Fibroblast of skin of right quadriceps (primary cell): ENCODE results near the gene TMEM221.

ENCODE experiments used
- DNase-seq: peaks from one replicate; pipeline ENCODE4 v3.0.0-alpha.2; 2013

Gene TMEM221

DNA sequence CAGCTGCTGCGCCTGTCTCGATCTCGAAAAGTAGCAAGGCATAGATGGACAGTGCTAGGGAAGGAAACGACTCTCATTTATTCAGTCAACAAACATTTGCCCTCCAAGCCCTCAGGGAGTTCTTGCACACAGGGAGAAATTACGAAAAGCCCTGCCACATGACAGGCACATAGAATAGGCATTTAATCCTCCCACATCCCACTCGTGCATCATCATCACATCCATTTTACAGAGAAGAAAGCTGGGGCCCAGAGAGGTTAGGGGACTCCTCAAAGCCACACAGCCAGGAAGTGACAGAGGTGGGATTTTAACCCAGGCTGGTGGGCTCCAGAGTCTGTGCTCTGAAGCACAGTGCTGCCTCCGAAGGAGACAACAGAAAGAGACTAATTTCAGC lies 11.6 kb downstream of the TMEM221 start:
- no peak for DNase-seq

DNA sequence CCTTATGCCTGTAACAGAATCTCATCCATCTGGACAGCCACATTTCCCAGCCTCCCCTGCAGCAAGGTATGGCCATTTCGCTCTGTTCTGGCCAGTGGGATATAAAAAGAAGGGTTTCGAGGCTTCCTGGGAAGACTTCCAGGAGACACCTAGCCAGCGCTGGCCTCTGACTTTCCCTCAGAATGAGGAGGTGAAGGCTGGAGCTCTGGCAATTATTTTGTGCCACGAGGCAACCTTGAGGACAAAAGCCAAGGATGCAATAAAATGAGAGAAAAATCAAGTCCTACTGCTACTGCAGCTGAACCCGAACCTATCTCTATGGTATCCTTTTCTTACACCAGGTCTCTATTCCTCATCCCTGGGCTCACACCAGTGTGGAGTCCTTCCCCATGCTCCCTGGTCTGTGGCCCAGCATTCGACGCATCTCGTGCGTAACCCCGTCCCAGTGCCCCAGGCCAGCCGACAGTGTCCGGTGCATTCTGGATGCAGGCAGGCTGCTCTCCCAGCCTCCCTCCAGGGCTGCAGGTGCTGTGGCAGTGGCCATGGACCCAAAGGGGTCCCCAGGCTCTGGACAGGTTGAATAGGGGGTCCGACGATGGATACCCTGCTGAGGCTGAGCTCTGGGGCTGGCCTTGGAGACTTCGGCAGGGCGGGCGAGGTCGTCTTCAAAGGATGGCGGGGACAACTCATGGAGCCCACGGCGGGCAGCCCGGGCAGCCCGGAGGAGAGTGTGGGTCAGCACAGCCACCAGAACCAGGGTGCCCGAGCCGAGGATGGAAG lies 12.2 kb downstream of the TMEM221 start:
- no peak for DNase-seq

DNA sequence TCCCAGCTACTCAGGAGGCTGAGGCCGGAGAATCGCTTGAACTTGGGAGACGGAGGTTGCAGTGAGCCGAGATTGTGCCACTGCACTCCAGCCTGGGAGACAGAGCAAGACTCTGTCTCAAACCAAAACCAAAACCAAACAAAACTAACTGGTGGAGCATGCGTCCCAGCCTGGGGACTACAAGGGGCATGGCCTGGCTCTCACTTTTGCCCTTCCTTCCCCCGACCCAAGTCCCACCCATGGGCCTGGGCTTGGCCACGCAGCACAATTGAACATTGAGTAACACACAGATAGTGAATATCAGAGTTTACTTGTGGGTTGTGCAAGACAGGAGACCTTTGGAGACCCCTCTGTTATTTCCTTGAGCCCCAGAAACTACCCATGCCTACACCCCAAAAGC lies 13.2 kb downstream of the TMEM221 start:
- no peak for DNase-seq

DNA sequence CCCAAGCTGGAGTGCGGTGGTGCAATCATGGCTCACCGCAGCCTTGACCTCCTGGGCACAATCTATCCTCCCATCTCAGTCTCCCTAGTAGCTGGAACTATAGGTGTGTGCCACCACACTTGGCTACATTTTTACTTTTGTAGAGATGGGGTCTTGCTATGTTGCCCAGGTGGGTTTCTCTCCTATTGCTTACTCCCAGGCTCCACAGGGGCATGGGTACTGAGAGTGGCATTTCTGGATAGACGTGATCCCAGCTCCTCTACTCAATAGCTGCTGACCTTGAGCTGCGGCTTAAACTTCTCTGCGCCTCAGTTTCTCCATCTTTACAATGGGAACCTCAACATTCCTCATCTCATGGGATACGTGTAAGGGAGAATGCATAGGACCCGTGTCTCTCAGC lies 17.1 kb downstream of the TMEM221 start:
- DNase-seq: no peak

DNA sequence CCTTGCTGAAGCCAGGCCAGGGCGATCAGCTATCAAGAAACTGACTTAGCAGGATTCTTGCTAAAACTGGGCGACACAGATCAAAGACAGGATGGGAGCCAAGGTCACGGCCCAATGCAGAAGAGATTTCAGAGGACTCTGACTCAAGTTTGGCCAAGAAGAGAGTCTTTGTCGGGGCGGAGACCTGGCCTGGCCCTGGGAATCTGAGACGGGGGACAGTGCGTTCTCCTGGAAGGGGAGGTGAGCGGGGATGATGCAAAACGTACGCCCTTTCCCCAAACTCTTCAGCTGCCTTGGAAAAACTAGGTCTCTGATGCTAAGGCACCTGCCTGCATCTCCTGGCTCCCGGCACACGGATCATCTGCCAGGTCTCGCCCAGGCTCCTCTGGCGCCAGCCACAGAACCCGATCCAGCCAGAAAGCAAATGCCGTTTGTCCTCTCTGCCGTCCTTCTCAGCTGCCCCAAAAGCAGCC lies 18.8 kb downstream of the TMEM221 start:
- no peak for DNase-seq

DNA sequence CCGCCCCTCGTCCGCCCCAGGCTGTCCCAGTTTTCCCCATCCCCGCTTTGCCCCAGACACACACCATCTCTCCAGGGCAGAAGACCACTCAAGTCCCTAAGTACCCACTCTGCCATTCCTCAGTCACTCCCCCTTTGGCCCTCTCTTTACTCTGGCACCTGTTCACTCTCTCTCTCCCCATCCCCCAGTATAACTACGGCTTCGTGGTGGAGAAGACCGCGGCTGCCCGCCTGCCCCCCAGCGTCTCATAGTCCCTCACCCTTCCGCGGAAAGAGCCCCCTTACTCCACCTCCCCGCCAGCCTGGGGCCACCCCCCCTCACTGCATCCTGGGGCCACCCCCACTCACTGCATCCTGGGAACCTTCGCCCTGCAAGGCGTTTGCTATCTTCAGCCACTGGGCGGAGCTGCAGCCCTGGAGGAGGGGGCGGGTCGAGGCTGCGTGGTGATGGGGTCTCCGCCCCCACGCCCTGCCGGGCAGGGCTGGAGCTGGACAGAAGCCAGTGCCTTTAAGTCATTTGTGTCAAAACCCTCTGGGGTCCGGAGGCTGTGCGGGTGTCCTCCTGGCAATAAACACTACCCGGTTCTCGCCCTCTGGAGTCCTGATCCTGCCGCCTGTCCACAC lies 23.6 kb downstream of the TMEM221 start:
- no peak for DNase-seq

DNA sequence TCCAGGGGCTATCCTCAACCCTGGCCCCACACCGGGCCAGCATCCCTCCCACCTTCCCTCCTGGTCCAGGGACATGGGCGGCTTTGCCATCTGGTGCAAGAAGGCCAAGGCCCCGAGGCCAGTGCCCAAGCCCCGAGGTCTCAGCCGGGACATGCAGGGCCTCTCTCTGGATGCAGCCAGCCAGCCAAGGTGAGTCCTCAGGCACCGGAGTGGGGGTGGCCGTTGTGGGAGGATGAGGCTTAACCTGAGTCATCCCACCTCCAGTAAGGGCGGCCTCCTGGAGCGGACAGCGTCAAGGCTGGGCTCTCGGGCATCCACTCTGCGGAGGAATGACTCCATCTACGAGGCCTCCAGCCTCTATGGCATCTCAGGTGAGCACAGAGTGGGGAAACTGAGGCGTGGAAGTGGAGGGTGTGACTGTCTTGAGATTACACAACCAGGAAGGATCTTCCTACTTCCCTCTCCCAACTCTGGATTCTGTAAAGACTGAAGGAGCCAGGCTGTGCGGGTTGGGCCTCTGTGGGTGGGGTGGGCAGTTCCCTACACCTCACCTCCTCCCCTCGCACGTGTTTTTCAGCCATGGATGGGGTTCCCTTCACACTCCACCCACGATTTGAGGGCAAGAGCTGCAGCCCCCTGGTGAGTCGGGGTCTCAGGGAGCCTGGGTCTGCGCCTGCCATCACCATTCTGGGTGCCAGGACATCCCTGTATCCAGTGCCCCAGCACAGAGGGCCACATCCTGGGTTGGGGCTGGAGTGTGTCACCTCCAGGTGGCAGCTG lies 24.8 kb downstream of the TMEM221 start:
- no peak for DNase-seq

DNA sequence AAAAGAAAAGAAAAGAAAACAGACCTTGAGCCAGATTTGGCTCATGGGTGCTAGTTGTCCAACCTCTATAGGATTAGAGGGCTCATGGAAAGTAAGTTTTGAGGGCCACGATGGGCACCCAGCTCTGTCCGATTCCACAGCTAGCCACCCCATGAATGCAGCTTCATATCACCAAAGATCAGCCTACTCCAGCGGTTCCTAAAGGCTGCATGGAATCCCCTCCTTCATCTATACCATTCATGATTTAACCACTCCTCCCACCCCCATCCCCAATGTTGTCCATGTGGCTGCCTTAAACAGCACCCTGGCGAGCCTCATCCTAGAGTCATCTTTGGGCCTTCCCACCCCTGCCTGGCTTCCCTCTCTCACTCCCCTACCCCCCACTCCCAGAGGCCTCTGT lies 26.5 kb downstream of the TMEM221 start:
- no peak for DNase-seq

DNA sequence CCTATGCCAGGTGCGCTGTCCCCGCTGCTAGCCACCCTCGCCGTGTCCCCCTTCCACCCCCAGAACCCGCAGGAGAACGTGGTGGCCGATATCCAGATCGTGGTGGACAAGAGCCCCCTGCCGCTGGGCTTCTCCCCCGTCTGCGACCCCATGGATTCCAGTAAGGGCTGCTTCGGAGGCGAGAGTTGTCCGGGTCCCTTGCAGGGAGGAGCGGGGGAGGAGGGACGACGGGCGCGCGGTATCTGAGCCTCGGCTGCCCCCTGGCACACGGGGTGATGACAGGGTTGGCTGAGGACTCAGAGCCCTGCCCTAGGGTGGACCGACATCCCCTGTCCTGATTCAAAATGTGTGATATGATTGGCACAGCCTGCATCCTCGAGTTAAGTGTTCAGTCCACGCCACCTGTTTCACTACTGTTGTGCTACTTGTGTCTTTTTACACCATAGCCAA lies 28.0 kb downstream of the TMEM221 start:
- no peak for DNase-seq

DNA sequence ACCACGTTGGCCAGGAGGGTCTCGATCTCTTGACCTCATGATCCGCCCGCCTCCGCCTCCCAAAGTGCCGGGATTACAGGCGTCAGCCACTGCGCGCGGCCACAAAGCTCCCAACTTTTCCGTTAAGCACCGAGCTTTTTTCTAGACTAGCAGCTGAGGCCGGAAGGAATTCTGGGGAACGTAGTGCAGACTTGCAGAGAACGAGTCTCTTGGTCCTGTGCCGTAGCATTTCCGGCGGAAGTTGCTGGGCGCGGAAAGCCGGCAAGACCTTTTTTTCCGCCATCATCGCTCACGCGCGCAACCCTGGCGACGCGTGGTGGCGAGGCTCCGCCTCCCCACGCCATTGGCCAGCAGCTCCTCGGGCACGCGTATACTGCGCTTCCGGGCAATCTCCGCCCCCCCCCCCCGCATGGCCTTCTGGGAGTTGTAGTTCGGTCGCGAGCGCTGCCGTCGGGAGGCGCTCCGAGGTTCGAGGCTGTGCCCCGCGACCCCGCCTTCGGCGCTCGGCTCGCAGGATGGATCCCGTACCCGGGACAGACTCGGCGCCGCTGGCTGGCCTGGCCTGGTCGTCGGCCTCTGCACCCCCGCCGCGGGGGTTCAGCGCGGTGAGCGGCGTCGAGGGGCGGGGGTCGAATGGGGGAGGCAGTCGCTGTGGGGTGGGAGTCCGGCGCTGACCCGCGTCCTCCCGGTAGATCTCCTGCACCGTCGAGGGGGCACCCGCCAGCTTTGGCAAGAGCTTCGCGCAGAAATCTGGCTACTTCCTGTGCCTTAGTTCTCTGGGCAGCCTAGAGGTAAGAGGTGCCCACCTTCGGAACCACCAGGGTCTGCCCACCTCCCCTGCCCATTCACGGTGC lies 28.6 kb downstream of the TMEM221 start, which contains the start of gene MVB12A:
Gene MVB12A, plus strand, starts transcription at position 427 of the 854 bp plus-strand sequence. Its CDS starts 89 bp downstream, at position 516.
- peak; percentile 99 for DNase-seq

DNA sequence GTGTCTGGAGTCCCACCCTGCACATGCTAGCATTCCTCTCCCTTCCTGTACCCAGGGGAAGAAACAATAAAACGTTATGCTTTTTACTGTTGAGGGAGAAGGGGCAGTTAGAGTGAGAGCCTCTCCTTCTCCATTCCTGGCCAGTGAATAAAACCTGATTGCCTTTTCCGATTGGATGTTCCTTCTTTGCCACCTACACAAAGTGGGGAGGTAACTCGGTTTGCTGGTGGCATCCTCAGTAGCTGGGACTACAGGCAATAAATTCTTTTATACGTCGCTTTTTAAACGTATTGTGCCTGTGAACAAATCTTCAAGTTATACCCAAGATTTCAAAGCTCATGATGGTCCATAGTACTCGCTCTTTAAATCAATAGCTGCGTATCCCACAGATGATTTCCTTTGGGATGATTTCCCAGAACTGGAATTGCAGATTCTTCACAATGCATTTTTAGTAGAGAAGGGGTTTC lies 29.3 kb downstream of the TMEM221 start:
- no peak for DNase-seq

DNA sequence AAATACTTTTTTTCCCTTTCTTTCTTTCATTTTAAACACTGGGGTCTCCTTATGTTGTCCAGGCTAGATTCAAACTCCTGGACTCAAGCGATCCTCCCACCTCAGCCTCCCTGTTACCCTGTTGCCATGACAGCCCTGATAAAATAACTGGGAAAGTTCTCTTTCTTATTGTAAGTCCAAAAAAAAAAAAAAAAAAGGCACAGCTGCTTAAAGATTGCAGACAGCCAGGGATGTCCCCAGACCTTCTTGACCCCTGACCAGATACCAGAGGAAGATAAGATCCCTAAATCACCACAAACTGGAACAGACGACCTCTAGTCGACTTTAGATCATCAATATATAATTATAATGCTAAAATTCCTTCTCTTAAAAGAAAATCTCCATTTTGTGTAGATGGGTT lies 29.8 kb downstream of the TMEM221 start:
- DNase-seq: no peak

DNA sequence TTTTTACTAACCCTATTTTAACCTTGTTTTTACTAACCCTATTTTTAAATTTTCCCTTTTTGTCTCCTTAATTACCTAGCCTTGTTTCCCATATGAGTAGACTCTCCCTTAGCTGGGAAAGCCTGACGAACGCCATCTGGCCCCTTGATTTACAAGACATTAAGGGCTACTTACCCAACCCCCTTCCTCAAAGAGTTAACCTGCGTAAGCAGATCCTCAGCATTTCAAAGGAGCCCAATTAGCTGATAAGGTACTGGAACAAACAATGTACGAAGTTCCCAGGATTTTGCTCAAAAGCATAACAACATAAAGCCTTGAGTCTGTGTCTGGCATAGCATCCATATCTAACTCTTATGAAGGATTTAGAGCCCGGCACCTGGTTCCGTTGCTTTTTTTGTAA lies 33.3 kb downstream of the TMEM221 start:
- no peak for DNase-seq

DNA sequence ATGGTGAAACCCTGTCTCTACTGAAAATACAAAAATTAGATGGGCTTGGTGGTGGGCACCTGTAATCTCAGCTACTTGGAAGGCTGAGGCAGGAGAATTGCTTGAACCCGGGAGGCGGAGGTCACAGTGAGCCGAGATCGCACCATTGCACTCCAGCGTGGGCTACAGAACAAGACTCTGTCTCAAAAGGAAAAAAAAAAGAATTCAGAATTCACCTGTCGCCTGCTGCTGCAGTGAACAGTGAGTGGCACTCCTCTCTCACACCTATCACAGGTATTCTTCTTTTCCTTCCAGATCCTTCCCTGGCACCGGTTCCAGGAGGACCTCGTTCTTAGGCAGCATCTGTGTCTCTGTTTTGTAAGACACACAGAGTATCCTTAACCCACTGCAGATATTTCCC lies 34.4 kb downstream of the TMEM221 start:
- no peak for DNase-seq

DNA sequence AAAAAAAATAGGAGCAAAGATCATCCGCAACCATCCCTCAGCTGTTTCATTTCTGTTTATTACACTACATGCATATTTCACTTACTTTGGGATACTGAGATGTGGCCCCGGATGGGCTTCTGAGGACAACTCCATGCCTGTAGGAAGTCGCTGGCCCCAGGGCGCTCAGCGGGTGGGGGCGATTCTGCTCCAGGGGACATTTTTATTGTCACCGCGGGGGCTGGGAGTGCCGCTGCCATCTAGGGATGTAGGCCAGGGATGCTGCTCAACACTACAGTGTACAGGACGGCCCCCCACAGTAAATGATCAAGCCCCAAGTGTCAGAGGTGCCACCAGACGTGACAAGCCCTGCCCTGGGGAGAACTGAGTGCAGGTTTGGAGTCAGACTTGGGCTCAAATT lies 36.7 kb downstream of the TMEM221 start:
- no peak for DNase-seq

DNA sequence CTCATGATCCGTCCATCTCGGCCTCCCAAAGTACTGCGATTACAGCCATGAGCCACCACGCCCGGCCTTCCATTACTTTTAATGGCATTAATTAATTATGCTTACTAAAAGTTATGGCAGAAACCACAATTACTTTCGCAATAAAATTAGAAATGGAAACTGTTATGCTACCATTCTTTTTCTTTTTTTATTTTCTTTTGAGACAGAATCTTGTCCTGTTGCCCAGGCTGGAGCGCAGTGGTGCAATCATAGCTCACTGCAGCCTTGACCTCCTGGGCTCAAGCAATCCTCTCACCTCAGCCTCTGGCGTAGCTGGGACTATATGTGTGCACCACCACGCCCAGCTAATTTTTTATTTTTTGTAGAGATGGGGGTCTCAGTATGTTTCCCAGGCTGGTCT lies 38.5 kb downstream of the TMEM221 start:
- DNase-seq: no peak

DNA sequence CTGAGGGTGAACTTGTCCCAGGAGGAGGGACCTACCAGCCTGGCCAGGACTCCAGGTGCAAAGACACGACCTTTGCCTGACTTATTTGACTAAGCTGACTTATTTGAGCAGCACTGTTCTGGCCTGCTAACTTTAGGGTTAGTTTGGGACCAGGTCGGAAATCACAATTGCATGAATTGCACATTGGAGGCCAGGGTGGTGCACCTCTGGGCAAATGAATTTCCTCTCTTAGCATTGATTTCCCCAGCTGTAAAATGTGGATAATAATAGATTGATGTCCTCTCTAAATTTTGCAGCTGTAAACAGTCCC lies 41.6 kb downstream of the TMEM221 start:
- DNase-seq: no peak

DNA sequence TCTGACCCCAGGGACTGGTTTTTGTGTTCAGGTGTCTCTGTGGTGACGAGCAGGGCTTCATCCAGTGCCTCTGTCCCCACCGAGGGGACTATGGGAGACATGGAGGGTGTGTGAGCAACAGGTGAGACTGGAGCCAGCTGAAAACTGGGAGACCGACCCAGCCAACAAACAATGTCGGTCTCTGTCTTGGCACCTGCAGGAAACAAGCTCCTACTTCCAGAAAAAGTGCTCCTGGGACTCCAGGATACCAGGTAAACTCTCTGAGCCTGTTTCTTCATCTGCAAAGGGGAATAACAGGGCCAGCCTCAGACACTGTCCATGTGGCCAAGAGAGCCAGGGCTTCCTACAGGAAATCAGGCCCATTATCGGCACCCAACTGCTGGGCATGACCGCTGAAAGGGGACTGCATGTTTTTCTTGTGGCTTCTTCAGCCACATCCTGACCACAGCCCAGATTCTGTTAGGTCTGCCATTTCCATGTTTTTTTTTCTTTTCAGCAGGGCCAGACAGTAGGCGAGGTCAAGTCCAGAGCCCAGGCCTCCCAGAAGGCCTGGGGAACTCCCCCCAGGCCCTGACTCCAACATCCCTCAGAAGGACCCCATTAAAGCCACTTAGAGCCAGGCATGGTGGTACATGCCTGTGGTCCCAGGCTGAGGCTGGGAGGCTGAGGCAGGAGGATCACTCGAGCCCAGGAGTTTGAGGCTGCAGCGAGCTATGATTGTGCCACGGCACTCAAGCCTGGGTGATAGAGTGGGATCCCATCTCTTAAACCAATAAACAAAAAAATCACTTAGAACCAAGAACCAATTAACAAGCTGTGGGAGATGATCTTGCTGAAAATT lies 42.2 kb downstream of the TMEM221 start:
- no peak for DNase-seq

DNA sequence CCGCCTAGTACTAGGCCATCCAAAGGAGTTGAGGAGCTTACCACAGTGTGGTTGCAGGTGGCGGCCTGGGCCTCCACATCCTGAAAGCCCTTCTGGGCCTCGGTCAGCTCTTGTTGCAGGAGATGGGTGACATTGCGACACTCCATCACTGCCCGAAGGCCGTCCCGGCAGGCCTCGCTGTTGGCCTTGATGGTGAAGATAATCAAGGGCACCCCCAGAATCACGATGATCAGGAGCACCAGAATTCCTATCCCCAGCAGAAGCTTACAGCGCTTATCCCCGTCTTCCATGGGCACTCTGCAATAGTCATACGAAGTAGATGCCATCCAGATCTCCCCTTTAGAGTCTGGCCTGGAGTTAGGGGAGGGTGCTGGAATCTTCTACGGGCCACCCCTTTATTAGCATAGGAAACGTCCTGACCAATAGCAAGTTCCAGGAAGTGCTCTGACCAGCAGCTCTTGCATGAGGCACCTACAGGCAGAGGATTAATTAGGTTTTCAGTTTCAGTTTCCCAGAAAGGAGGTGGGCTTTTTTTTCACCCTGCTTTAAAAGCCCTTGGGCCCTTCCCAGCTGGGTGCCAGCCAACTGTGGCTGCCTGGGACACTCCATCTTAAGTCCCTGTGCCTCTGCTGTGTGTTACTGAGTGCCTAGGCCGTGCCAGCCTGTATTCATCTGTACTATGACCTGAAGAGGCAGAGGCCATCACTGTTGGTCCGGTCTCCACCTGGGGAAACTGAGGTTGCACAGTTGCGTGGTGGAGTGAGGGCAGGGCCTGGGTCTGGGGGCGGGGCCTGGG lies 43.0 kb downstream of the TMEM221 start, which contains the start of gene BST2:
Gene BST2, minus strand, starts transcription at position 381 of the 796 bp plus-strand sequence. Its CDS starts 55 bp downstream, at position 326.
- DNase-seq: no peak

DNA sequence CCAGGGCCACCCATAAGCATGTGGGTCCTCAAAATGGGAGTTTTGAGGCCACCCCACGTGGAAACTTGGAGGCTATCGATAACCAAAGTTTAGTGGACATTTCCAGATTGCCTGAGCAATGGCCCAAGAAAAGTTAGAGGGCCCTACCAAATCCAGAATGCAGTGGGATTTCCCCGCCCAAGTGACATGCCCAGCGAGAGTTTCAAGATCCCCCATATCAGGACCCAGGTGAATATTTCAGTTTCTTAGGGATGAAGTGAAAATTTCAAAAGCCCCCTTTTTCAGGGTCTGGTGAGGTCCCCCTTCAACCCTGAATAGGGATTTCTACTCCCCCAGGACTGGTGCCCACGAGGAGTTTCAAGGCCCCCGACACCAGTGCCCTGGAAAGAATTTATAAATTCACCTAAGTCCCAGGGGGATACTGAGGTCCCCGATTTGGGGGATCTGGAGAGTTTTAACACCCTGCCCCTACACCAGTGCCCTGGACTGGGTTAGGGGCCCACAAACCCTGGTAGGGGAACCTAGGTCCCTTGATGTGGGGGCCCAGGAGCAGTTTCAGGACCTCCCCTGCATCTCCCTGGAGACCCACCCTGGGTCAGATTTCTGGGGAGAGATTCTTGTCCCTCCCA lies 43.7 kb downstream of the TMEM221 start:
- no peak for DNase-seq
